Fibroblast of lung (primary cell): ENCODE data around the gene SLC23A3. TPM values are rescaled to one million over a fixed set of nuclear protein-coding genes. Genes with fewer than 3 reads are reported as not detected.

Experiments used
- DNase-seq, 2 donors: peaks; one replicate each; pipeline versions ENCODE4 v3.0.0 to v3.0.0-alpha.2; 2010; ENCODE audit warnings: low read depth in 2 of 2
- H2AFZ ChIP-seq: 2 replicates; pipeline ENCODE4 v1.5.1; 2012; ENCODE audit warnings: low read length, control low read depth, inconsistent platforms
- H3K27ac ChIP-seq: 2 replicates; pipeline ENCODE4 v1.5.1; 2011; ENCODE audit warnings: low read length, control low read depth; ENCODE audit not compliant: insufficient read depth
- H3K27me3 ChIP-seq: 2 replicates; pipeline ENCODE4 v1.5.1; 2011; ENCODE audit warnings: mild to moderate bottlenecking, low read length; ENCODE audit not compliant: control insufficient read depth, insufficient read depth
- H3K36me3 ChIP-seq: 2 replicates; pipeline ENCODE4 v1.5.1; 2011; ENCODE audit warnings: low read length; ENCODE audit not compliant: control insufficient read depth, insufficient read depth
- H3K4me1 ChIP-seq: 2 replicates; pipeline ENCODE4 v1.5.1; 2011; ENCODE audit warnings: low read length; ENCODE audit not compliant: control insufficient read depth, insufficient read depth; ENCODE audit errors: extremely low read depth
- H3K4me2 ChIP-seq: 2 replicates; pipeline ENCODE4 v1.5.1; 2011; ENCODE audit warnings: low read length, control low read depth; ENCODE audit not compliant: insufficient read depth; ENCODE audit errors: extremely low read depth
- H3K4me3 ChIP-seq, 4 experiments: fragments of 200-600 bp in 1 of 4; sonication (generic) in 1 of 4; replicated peaks in 1 of 4; 2 replicates each; pipeline ENCODE4 v1.5.1; 2011 to 2016; ENCODE audit warnings: low read length in 4 of 4, low read depth in 3 of 4, mild to moderate bottlenecking in 3 of 4, control low read depth in 2 of 4, inconsistent platforms in 1 of 4, mixed read lengths in 1 of 4; ENCODE audit not compliant: insufficient read depth in 1 of 4; ENCODE audit errors: control extremely low read depth in 1 of 4
- H3K79me2 ChIP-seq: 2 replicates; pipeline ENCODE4 v1.5.1; 2012; ENCODE audit warnings: mild to moderate bottlenecking, low read length, inconsistent platforms; ENCODE audit not compliant: control insufficient read depth, insufficient read depth
- H3K9ac ChIP-seq: 2 replicates; pipeline ENCODE4 v1.5.1; 2011; ENCODE audit warnings: mild to moderate bottlenecking, low read length, control low read depth; ENCODE audit not compliant: insufficient read depth
- H3K9me3 ChIP-seq: 2 replicates; pipeline ENCODE4 v1.5.1; 2012; ENCODE audit warnings: low read depth, low read length; ENCODE audit not compliant: control insufficient read depth, insufficient read depth
- H4K20me1 ChIP-seq: 2 replicates; pipeline ENCODE4 v1.5.1; 2011; ENCODE audit warnings: low read length; ENCODE audit not compliant: control insufficient read depth, insufficient read depth; ENCODE audit errors: extremely low read depth
- EZH2 ChIP-seq: IDR thresholded peaks from 2 replicates; pipeline ENCODE4 v1.5.1; 2012; ENCODE audit warnings: low read length, control low read depth, mild to moderate bottlenecking; ENCODE audit errors: missing control alignments
- polyA plus RNA-seq, 2 donors: library from polyadenylated mRNA; depleted of rRNA in 1 of 2; stranded (reverse) in 1 of 2; unstranded in 1 of 2; fragments of >200 nt; gene quantifications; 2 replicates each; pipeline ENCODE4 v1.2.1, GENCODE V29; 2011 to 2012; ENCODE audit warnings: missing spikeins in 1 of 2
- total RNA-seq: library from RNA; depleted of rRNA; stranded (reverse); fragments of >200 nt; gene quantifications from 2 replicates; pipeline ENCODE4 v1.2.1, GENCODE V29; 2014
- TF ChIP-seq, protein P1 (sequence below), 2 donors: IDR thresholded peaks in 1 of 2; conservative IDR thresholded peaks in 1 of 2; 1 replicate in 1 of 2; 2 replicates in 1 of 2; pipeline ENCODE4 v1.5.1; 2011 to 2012; ENCODE audit warnings: low read length in 2 of 2, control low read depth in 1 of 2, inconsistent platforms in 1 of 2, low read depth in 1 of 2, mild to moderate bottlenecking in 1 of 2

SLC23A3 gene
- total and polyA plus RNA-seq, 2 donors (not counting 1 experiment from before 2014, with no cell fraction given) = 0.52 to 2.5 TPM

DNA sequence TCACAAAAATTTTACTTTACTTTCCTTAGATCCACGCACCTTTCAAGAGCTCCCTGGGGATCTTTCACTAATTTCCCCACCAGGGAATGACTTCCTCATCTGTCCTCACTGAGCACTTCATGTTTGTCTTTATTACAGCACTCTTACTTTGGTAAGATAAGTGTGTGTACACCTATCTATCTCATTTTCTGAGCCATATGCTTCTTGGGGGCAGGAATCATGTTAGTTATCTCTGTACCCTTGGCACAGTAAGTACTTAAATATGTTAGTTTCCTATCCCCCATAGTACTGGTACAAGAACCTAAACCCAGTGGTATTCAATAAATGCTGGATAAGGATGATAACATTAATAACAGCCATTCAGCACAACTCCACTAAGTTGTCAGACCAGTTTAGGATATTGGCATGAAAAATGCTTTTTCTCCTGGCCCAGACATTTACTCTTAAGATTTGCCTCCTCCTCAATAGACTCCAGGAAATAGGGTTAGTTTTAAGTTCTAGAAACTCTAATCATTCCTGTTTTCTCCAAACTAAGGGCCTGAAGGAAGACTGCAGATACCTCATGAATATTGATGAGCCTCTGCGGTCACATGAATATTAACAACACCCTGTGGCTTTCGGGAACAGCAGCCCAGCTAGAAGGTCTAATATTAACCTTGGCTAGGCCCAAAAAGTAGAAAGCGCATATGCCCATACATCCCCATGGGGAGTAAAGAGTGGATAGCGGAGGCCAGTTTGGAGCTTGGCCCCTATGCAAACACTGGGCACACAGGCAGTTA is 47.4 kb downstream of the SLC23A3 start:
- H3K4me1 ChIP-seq = peaks cover 6% of the 10 kb centered on the region
- no peak overlapping the region for H3K4me2 ChIP-seq
- TF ChIP-seq, protein P1, sequence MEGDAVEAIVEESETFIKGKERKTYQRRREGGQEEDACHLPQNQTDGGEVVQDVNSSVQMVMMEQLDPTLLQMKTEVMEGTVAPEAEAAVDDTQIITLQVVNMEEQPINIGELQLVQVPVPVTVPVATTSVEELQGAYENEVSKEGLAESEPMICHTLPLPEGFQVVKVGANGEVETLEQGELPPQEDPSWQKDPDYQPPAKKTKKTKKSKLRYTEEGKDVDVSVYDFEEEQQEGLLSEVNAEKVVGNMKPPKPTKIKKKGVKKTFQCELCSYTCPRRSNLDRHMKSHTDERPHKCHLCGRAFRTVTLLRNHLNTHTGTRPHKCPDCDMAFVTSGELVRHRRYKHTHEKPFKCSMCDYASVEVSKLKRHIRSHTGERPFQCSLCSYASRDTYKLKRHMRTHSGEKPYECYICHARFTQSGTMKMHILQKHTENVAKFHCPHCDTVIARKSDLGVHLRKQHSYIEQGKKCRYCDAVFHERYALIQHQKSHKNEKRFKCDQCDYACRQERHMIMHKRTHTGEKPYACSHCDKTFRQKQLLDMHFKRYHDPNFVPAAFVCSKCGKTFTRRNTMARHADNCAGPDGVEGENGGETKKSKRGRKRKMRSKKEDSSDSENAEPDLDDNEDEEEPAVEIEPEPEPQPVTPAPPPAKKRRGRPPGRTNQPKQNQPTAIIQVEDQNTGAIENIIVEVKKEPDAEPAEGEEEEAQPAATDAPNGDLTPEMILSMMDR (conservative IDR thresholded peaks at IDR 0.05 in 1 of 2, IDR thresholded peaks at IDR 0.05 in 1 of 2; ENCODE audit: low read depth in 1 of 2, low read length in 2 of 2) = no peak
- no peak for TF ChIP-seq EZH2
- no peaks in the 10 kb centered on the region for H3K36me3 ChIP-seq
- DNase-seq = peak in 1 of 2 donors; percentile 56
- no peaks in the 10 kb centered on the region for H3K9me3 ChIP-seq
- H3K4me3 ChIP-seq = no peak overlapping the region
- no peaks in the 10 kb centered on the region for H4K20me1 ChIP-seq
- no peak overlapping the region for H3K9ac ChIP-seq
- H3K27ac ChIP-seq = no peak overlapping the region
- H3K27me3 ChIP-seq = no peaks in the 10 kb centered on the region
- H2AFZ ChIP-seq = no peak overlapping the region
- no peaks in the 10 kb centered on the region for H3K79me2 ChIP-seq

DNA sequence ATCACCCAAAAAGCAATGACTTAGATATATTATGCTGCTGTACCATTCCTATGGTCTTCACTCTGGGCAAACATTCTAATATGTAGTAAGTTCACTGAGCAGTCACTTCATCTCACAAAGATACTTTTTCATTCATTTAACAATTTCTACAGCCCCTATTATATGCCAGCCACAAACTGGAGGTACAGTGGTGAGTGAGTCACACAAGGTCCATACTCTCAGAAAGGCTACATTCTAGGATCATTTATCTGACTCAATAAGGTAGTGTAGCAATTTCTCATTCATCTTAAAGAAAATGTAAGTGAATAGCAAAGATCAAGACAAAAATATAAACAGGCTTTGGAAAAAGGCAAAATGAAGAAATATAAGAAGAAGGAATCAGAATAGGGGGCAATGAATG is 49.7 kb downstream of the SLC23A3 start:
- no peaks in the 10 kb centered on the region for H3K27me3 ChIP-seq
- no peak overlapping the region for H3K4me2 ChIP-seq
- no peak overlapping the region for H3K9ac ChIP-seq
- H3K27ac ChIP-seq = no peak overlapping the region
- no peaks in the 10 kb centered on the region for H3K36me3 ChIP-seq
- H3K9me3 ChIP-seq = no peaks in the 10 kb centered on the region
- H3K4me1 ChIP-seq = peaks cover 2% of the 10 kb centered on the region
- no peak overlapping the region for H2AFZ ChIP-seq
- no peaks in the 10 kb centered on the region for H3K79me2 ChIP-seq
- no peak overlapping the region for H3K4me3 ChIP-seq
- H4K20me1 ChIP-seq = no peaks in the 10 kb centered on the region
- DNase-seq = peak in 1 of 2 donors; percentile 22
- TF ChIP-seq EZH2 = no peak
- TF ChIP-seq, protein P1 (conservative IDR thresholded peaks at IDR 0.05 in 1 of 2, IDR thresholded peaks at IDR 0.05 in 1 of 2; ENCODE audit: low read depth in 1 of 2, low read length in 2 of 2) = no peak

DNA sequence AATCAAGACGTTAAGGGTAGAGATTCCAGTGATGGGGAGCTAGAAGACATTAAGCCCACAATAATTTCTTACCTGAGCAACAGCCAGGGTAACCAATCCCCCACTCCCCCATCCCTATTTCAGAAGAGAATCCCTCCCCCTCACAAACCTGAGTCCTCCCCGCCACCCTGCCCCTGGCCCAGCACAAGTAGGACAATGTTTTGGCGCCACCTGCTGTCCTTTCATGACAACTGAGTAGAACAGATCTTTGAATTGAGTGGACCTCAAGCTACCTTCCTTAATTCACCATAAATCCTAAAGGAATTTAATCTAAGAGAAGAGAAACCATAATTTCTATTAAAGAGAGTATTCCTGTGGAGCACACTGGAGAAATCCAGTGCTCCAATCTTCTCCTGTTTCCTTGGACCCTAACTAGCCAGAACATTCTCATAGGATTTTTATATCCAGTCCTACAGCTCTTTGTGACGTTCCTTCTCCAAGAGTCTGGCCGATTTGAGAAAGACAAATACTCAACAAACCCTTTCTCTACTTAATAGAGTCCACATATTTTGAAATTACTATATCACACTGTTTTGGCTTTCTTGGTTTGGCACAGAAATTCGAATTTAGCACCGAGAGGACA is 50.3 kb downstream of the SLC23A3 start:
- DNase-seq = peak; percentile 41 to 66
- Histone ChIP-seq H3K9ac (no peak overlapping the region), H3K27me3 (no peaks in the 10 kb centered on the region), H3K36me3 (no peaks in the 10 kb centered on the region), H3K4me1 (peaks cover 2% of the 10 kb centered on the region), H2AFZ (no peak overlapping the region), H3K4me2 (no peak overlapping the region), H3K79me2 (no peaks in the 10 kb centered on the region), H3K4me3 (no peak overlapping the region), H3K9me3 (no peaks in the 10 kb centered on the region), H4K20me1 (no peaks in the 10 kb centered on the region), H3K27ac (no peak overlapping the region)
- no peak for TF ChIP-seq EZH2
- TF ChIP-seq, protein P1 (conservative IDR thresholded peaks at IDR 0.05 in 1 of 2, IDR thresholded peaks at IDR 0.05 in 1 of 2; ENCODE audit: low read depth in 1 of 2, low read length in 2 of 2) = peak; percentile 69 to 77
